NT2/D1 (cell line): ENCODE data around the gene PARP8.

ENCODE experiments used
- DNase-seq: peaks from one replicate; pipeline ENCODE4 v3.0.0-alpha.2; 2011; ENCODE audit warnings: low read depth, low spot score
- H3K27me3 ChIP-seq: 2 replicates; pipeline ENCODE4 v1.6.0; 2011; ENCODE audit warnings: mild to moderate bottlenecking; ENCODE audit not compliant: insufficient read length, insufficient read depth
- H3K36me3 ChIP-seq: 2 replicates; pipeline ENCODE4 v1.6.1; 2011; ENCODE audit warnings: mild to moderate bottlenecking, low read length, mixed read lengths; ENCODE audit not compliant: insufficient read depth, insufficient read length
- H3K4me1 ChIP-seq: 2 replicates; pipeline ENCODE4 v1.5.1; 2011; ENCODE audit not compliant: insufficient read depth, insufficient read length
- H3K4me3 ChIP-seq: 2 replicates; pipeline ENCODE4 v1.5.1; 2011; ENCODE audit warnings: low read depth; ENCODE audit not compliant: insufficient read length
- H3K9ac ChIP-seq: 2 replicates; pipeline ENCODE4 v1.6.0; 2011; ENCODE audit warnings: low read depth; ENCODE audit not compliant: insufficient read length
- H3K9me3 ChIP-seq: 2 replicates; pipeline ENCODE4 v1.5.1; 2011; ENCODE audit warnings: mild to moderate bottlenecking, low read length; ENCODE audit not compliant: insufficient read depth
- SUZ12 ChIP-seq: IDR thresholded peaks from 2 replicates; pipeline ENCODE4 v1.6.1; 2011; ENCODE audit not compliant: insufficient read length, insufficient read depth; ENCODE audit errors: extremely low read depth
- YY1 ChIP-seq: IDR thresholded peaks from 2 replicates; pipeline ENCODE4 v1.6.1; 2011; ENCODE audit not compliant: insufficient read length, insufficient read depth
- ZNF274 ChIP-seq: IDR thresholded peaks from 2 replicates; pipeline ENCODE4 v1.6.1; 2011; ENCODE audit warnings: mild to moderate bottlenecking, low read depth, low read length

PARP8 gene

GRCh38 chr5:50874306-50875001 lies 208.0 kb downstream of the PARP8 start:
- Histone ChIP-seq H3K4me3 (no peak overlapping the region), H3K4me1 (no peaks in the 10 kb centered on the region), H3K9ac (no peak overlapping the region), H3K9me3 (no peaks in the 10 kb centered on the region), H3K36me3 (no peaks in the 10 kb centered on the region), H3K27me3 (no peaks in the 10 kb centered on the region)
- DNase-seq, result no peak
- TF ChIP-seq SUZ12, result no peak
- TF ChIP-seq YY1, result no peak
- no peak for TF ChIP-seq ZNF274

- H3K27me3 ChIP-seq, result no peaks in the 10 kb centered on the region
- H3K4me1 ChIP-seq, result no peaks in the 10 kb centered on the region
- H3K9me3 ChIP-seq, result no peaks in the 10 kb centered on the region
- DNase-seq, result no peak
- TF ChIP-seq SUZ12, result no peak
- TF ChIP-seq YY1, result no peak
- no peak for TF ChIP-seq ZNF274
- no peak overlapping the region for H3K4me3 ChIP-seq
- no peak overlapping the region for H3K9ac ChIP-seq
- no peaks in the 10 kb centered on the region for H3K36me3 ChIP-seq
Measured at GRCh38 chr5:50875002-50875344, 208.5 kb downstream of the PARP8 start.

- Histone ChIP-seq H3K36me3 (no peaks in the 10 kb centered on the region), H3K4me3 (no peak overlapping the region), H3K4me1 (no peaks in the 10 kb centered on the region), H3K9me3 (no peaks in the 10 kb centered on the region), H3K9ac (no peak overlapping the region), H3K27me3 (no peaks in the 10 kb centered on the region)
- TF ChIP-seq YY1, result no peak
- no peak for TF ChIP-seq ZNF274
- TF ChIP-seq SUZ12, result no peak
- no peak for DNase-seq
Measured at GRCh38 chr5:50878470-50878869, 212.0 kb downstream of the PARP8 start.

- H3K9ac ChIP-seq, result no peak overlapping the region
- H3K27me3 ChIP-seq, result no peaks in the 10 kb centered on the region
- no peaks in the 10 kb centered on the region for H3K36me3 ChIP-seq
- no peak overlapping the region for H3K4me3 ChIP-seq
- TF ChIP-seq SUZ12 (no peak), ZNF274 (no peak), YY1 (no peak)
- H3K4me1 ChIP-seq, result no peaks in the 10 kb centered on the region
- no peak for DNase-seq
- H3K9me3 ChIP-seq, result no peaks in the 10 kb centered on the region
Measured at GRCh38 chr5:50881407-50881806, 215.0 kb downstream of the PARP8 start.

- H3K36me3 ChIP-seq, result no peaks in the 10 kb centered on the region
- H3K9ac ChIP-seq, result no peak overlapping the region
- no peaks in the 10 kb centered on the region for H3K4me1 ChIP-seq
- H3K9me3 ChIP-seq, result no peaks in the 10 kb centered on the region
- no peak for DNase-seq
- TF ChIP-seq YY1 (no peak), SUZ12 (no peak), ZNF274 (no peak)
- H3K4me3 ChIP-seq, result no peak overlapping the region
- H3K27me3 ChIP-seq, result no peaks in the 10 kb centered on the region
Measured at GRCh38 chr5:50886657-50887345, 220.4 kb downstream of the PARP8 start.

GRCh38 chr5:50887889-50888633 lies 221.6 kb downstream of the PARP8 start:
- Histone ChIP-seq H3K27me3 (no peaks in the 10 kb centered on the region), H3K4me3 (no peak overlapping the region), H3K4me1 (no peaks in the 10 kb centered on the region), H3K9ac (no peak overlapping the region), H3K36me3 (no peaks in the 10 kb centered on the region), H3K9me3 (no peaks in the 10 kb centered on the region)
- TF ChIP-seq SUZ12 (no peak), YY1 (no peak), ZNF274 (no peak)
- DNase-seq, result no peak

GRCh38 chr5:50888751-50889150 lies 222.3 kb downstream of the PARP8 start:
- H3K9me3 ChIP-seq, result no peaks in the 10 kb centered on the region
- DNase-seq, result no peak
- H3K9ac ChIP-seq, result no peak overlapping the region
- no peak for TF ChIP-seq SUZ12
- TF ChIP-seq YY1, result no peak
- TF ChIP-seq ZNF274, result no peak
- no peaks in the 10 kb centered on the region for H3K27me3 ChIP-seq
- no peak overlapping the region for H3K4me3 ChIP-seq
- H3K4me1 ChIP-seq, result no peaks in the 10 kb centered on the region
- no peaks in the 10 kb centered on the region for H3K36me3 ChIP-seq
